IMR-90 (cell line): ENCODE measurements around the gene RAB15. TPM values are rescaled to one million over a fixed set of nuclear protein-coding genes. Genes with fewer than 3 reads are reported as not detected.

Experiments used
- ATAC-seq: fragments of 200-7000 bp; cut with Tn5 transposase; 2 replicates; pipeline ENCODE4 v1.9.1; 2020; ENCODE audit warnings: low read depth, mild to moderate bottlenecking, moderate library complexity
- BruUV-seq: library from RNA; stranded (reverse); fragments of 400-500 nt; replicated peaks from 2 replicates; lab custom pipeline; 2021; lab: Mats Ljungman, UMichigan
- CTCF ChIA-PET: fragments of 300-600 bp; formaldehyde crosslinking; extraction: SDS; loops from one replicate; lab custom pipeline; 2021; ENCODE audit warnings: antibody characterized with exemption; lab: Yijun Ruan, JAX
- POLR2A ChIA-PET: fragments of 300-600 bp; sonication (Branson Sonifier 250); formaldehyde crosslinking; loops from one replicate; lab custom pipeline; 2022; ENCODE audit warnings: antibody characterized with exemption; ENCODE audit not compliant: unreplicated experiment; lab: Charles Lee
- DNase-seq: peaks from one replicate; pipeline ENCODE4 v3.0.0; 2013
- H2AFZ ChIP-seq: replicated peaks from 2 replicates; pipeline ENCODE3; 2013; ENCODE audit warnings: low read length, mild to moderate bottlenecking; ENCODE audit not compliant: poor library complexity
- H2AK5ac ChIP-seq: 2 replicates; pipeline ENCODE4 v1.6.1; 2013; ENCODE audit warnings: low read depth, low read length, inconsistent platforms
- H2AK9ac ChIP-seq: replicated peaks from 2 replicates; pipeline ENCODE3; 2013; ENCODE audit warnings: mild to moderate bottlenecking, low read depth, low read length, moderate library complexity; ENCODE audit not compliant: poor library complexity
- H2BK120ac ChIP-seq: 2 replicates; pipeline ENCODE4 v1.6.1; 2013; ENCODE audit warnings: low read depth, low read length, inconsistent platforms
- H2BK15ac ChIP-seq: 3 replicates; pipeline ENCODE4 v1.6.1; 2013; ENCODE audit warnings: low read depth, low read length, inconsistent platforms
- H2BK20ac ChIP-seq: 2 replicates; pipeline ENCODE4 v1.6.1; 2013; ENCODE audit warnings: low read depth, mild to moderate bottlenecking, inconsistent platforms, low read length, moderate library complexity
- H2BK5ac ChIP-seq: 2 replicates; pipeline ENCODE4 v1.6.1; 2013; ENCODE audit warnings: mild to moderate bottlenecking, low read depth, low read length, inconsistent platforms; ENCODE audit not compliant: poor library complexity, severe bottlenecking
- H3K14ac ChIP-seq: replicated peaks from 2 replicates; pipeline ENCODE4 v1.6.1; 2013; ENCODE audit warnings: low read depth, low read length, inconsistent platforms
- H3K18ac ChIP-seq: 2 replicates; pipeline ENCODE4 v1.6.1; 2013; ENCODE audit warnings: low read depth, low read length, control low read depth
- H3K23ac ChIP-seq: 2 replicates; pipeline ENCODE4 v1.6.1; 2013; ENCODE audit warnings: low read depth, low read length, inconsistent platforms
- H3K27ac ChIP-seq: 2 replicates; pipeline ENCODE4 v1.5.1; 2013; ENCODE audit warnings: mild to moderate bottlenecking, control low read depth, low read length; ENCODE audit not compliant: insufficient read depth
- H3K27me3 ChIP-seq: 2 replicates; pipeline ENCODE4 v1.6.1; 2013; ENCODE audit warnings: low read length; ENCODE audit not compliant: control insufficient read depth, insufficient read depth
- H3K36me3 ChIP-seq: 2 replicates; pipeline ENCODE4 v1.6.1; 2013; ENCODE audit warnings: low read length, mixed read lengths; ENCODE audit not compliant: control insufficient read depth, insufficient read depth
- H3K4ac ChIP-seq: 2 replicates; pipeline ENCODE4 v1.6.1; 2013; ENCODE audit warnings: low read depth, low read length, inconsistent platforms
- H3K4me1 ChIP-seq: 2 replicates; pipeline ENCODE4 v1.6.1; 2013; ENCODE audit warnings: low read length, mixed read lengths; ENCODE audit not compliant: control insufficient read depth, insufficient read depth
- H3K4me2 ChIP-seq: 2 replicates; pipeline ENCODE4 v1.6.1; 2013; ENCODE audit warnings: low read depth, mild to moderate bottlenecking, control low read depth, low read length, moderate library complexity
- H3K4me3 ChIP-seq: 2 replicates; pipeline ENCODE4 v1.5.1; 2013; ENCODE audit warnings: low read depth, mild to moderate bottlenecking, control low read depth, low read length, moderate library complexity; ENCODE audit not compliant: insufficient read depth
- H3K56ac ChIP-seq: 2 replicates; pipeline ENCODE4 v1.6.1; 2013; ENCODE audit warnings: low read length, inconsistent platforms; ENCODE audit not compliant: insufficient read depth; ENCODE audit errors: extremely low read depth
- H3K79me1 ChIP-seq, 2 experiments: 2 replicates each; pipeline ENCODE4 v1.6.1; 2013; ENCODE audit warnings: low read length in 2 of 2, inconsistent platforms in 1 of 2, low read depth in 1 of 2
- H3K9ac ChIP-seq: 2 replicates; pipeline ENCODE4 v1.6.1; 2013; ENCODE audit warnings: low read depth, low read length, control low read depth
- H3K9me1 ChIP-seq: 2 replicates; pipeline ENCODE4 v1.6.1; 2013; ENCODE audit warnings: low read length, inconsistent platforms; ENCODE audit not compliant: insufficient read depth
- H3K9me3 ChIP-seq: 2 replicates; pipeline ENCODE4 v1.6.1; 2013; ENCODE audit warnings: low read length; ENCODE audit not compliant: control insufficient read depth, insufficient read depth
- H4K20me1 ChIP-seq: 2 replicates; pipeline ENCODE4 v1.6.1; 2013; ENCODE audit warnings: low read length, inconsistent platforms; ENCODE audit not compliant: insufficient read depth
- H4K5ac ChIP-seq: 2 replicates; pipeline ENCODE4 v1.6.1; 2013; ENCODE audit warnings: mild to moderate bottlenecking, low read depth, low read length, control low read depth
- H4K8ac ChIP-seq, 2 experiments: 2 replicates each; pipeline ENCODE4 v1.6.1; 2013; ENCODE audit warnings: low read depth in 2 of 2, low read length in 2 of 2, control low read depth in 1 of 2, inconsistent platforms in 1 of 2
- H4K91ac ChIP-seq: 2 replicates; pipeline ENCODE4 v1.6.1; 2013; ENCODE audit warnings: low read depth, low read length, inconsistent platforms; ENCODE audit not compliant: insufficient read depth
- BHLHE40 ChIP-seq: fragments of 150-350 bp; IDR thresholded peaks from 2 replicates; pipeline ENCODE4 v1.6.1; 2016; ENCODE audit warnings: mild to moderate bottlenecking, low read depth, low read length
- CEBPB ChIP-seq: IDR thresholded peaks from 2 replicates; pipeline ENCODE4 v1.6.1; 2012; ENCODE audit warnings: low read depth, low read length, improper control_type of control experiment
- FOS ChIP-seq: fragments of 150-350 bp; IDR thresholded peaks from 2 replicates; pipeline ENCODE4 v1.6.1; 2016; ENCODE audit warnings: low read depth, low read length
- MAZ ChIP-seq: IDR thresholded peaks from 2 replicates; pipeline ENCODE4 v1.6.1; 2012; ENCODE audit warnings: low read depth, mild to moderate bottlenecking, low read length, improper control_type of control experiment, moderate library complexity, borderline replicate concordance
- MXI1 ChIP-seq: IDR thresholded peaks from 2 replicates; pipeline ENCODE4 v1.6.1; 2012; ENCODE audit warnings: low read depth, mild to moderate bottlenecking, low read length, moderate library complexity, borderline replicate concordance
- NFE2L2 ChIP-seq: fragments of 150-350 bp; IDR thresholded peaks from 2 replicates; pipeline ENCODE4 v1.6.1; 2016; ENCODE audit warnings: low read depth, mild to moderate bottlenecking, low read length
- POLR2A ChIP-seq: IDR thresholded peaks from 2 replicates; pipeline ENCODE4 v1.6.1; 2012; ENCODE audit warnings: mild to moderate bottlenecking, low read depth, low read length
- RAD21 ChIP-seq: IDR thresholded peaks from 2 replicates; pipeline ENCODE4 v1.6.1; 2012; ENCODE audit warnings: low read length, improper control_type of control experiment
- RCOR1 ChIP-seq: IDR thresholded peaks from 2 replicates; pipeline ENCODE4 v1.6.1; 2012; ENCODE audit warnings: mild to moderate bottlenecking, low read length, improper control_type of control experiment; ENCODE audit not compliant: insufficient replicate concordance
- SMC3 ChIP-seq: fragments of 150-350 bp; IDR thresholded peaks from 2 replicates; pipeline ENCODE4 v1.6.1; 2016; ENCODE audit warnings: low read depth, mild to moderate bottlenecking, antibody characterized with exemption, low read length, moderate library complexity
- WGBS, 2 experiments: methylation state at CpG; one replicate each; pipeline versions ENCODE4 v1.1.5 to v1.1.7; 2013; ENCODE audit warnings: missing lambda C conversion rate in 2 of 2; ENCODE audit not compliant: insufficient read length in 1 of 2; ENCODE audit errors: extremely low coverage in 2 of 2; 5-methylcytosine and 5-hydroxymethylcytosine counted together
- dilution Hi-C: fragments of 300-500 bp; cut with HindIII; formaldehyde crosslinking; loops from one replicate; pipeline ENCODE4 v1.14.3; 2018; ENCODE audit warnings: low sequenced_read_pairs; ENCODE audit not compliant: unreplicated experiment
- in situ Hi-C: fragments of 300-500 bp; cut with MboI; formaldehyde crosslinking; loops from 3 replicates; pipeline ENCODE4 v1.14.3; 2019; ENCODE audit warnings: low sequenced_read_pairs, inconsistent platforms, mixed read lengths
- intact Hi-C: fragments of 100-400 bp; cut with micrococcal nuclease; formaldehyde crosslinking; loops from 2 replicates; pipeline ENCODE4 v1.10.0; 2022
- polyA plus RNA-seq, 3 experiments: library from polyadenylated mRNA; depleted of rRNA; stranded (reverse); fragments of >200 nt; gene quantifications; 2 replicates each; pipeline ENCODE4 v1.2.3, GENCODE V29; 2012; ENCODE audit warnings: low replicate concordance in 1 of 3
- total RNA-seq: library from RNA; depleted of rRNA; stranded (reverse); fragments of >200 nt; gene quantifications from 2 replicates; pipeline ENCODE4 v1.2.3, GENCODE V29; 2012
- TF ChIP-seq, protein P1 (sequence below): fragments of 150-350 bp; IDR thresholded peaks from 2 replicates; pipeline ENCODE4 v1.6.1; 2017; ENCODE audit warnings: mild to moderate bottlenecking, antibody characterized with exemption, low read length, low read depth
- TF ChIP-seq, protein P2 (sequence below): fragments of 150-350 bp; IDR thresholded peaks from 2 replicates; pipeline ENCODE4 v1.6.1; 2016; ENCODE audit warnings: low read depth, mild to moderate bottlenecking, low read length, moderate library complexity, borderline replicate concordance
- TF ChIP-seq, protein P3 (sequence below): conservative IDR thresholded peaks from 2 replicates; pipeline ENCODE4 v1.5.1; 2012; ENCODE audit warnings: mild to moderate bottlenecking, low read depth, low read length, improper control_type of control experiment

RAB15 gene
- total and polyA plus RNA-seq, 2 of the 4 experiments (the other 2 are of a cell fraction), result 3.4 to 7.8 TPM

DNA sequence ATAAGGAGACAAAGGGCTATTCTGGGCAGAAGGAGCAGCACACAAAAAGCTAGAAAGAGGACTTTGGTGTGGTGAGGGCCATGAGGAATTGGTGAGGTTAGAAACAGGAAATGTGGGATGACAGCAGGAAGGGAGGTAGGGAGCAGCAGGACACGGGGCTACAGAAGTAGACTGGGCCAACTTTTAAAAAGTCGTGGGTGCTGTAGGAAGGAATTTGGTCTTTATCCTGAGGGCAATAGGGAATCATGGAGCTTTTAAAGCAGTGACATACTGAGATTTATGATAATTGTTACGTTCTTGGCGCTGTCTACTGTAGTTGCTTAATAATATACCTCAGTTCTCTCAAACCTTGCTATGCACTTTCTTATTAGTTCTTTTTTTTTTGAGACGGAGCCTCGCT is 66.1 kb downstream of the RAB15 start:
- Histone ChIP-seq H4K5ac (no peak overlapping the region), H3K27me3 (peaks cover 30% of the 10 kb centered on the region), H3K14ac (no peak overlapping the region), H3K18ac (no peak overlapping the region), H3K36me3 (no peaks in the 10 kb centered on the region), H3K9me1 (no peaks in the 10 kb centered on the region), H2AK5ac (no peak overlapping the region), H4K20me1 (no peaks in the 10 kb centered on the region), H3K56ac (no peak overlapping the region), H3K4me2 (no peak overlapping the region), H2BK15ac (no peak overlapping the region), H3K4ac (no peak overlapping the region), H3K9me3 (no peaks in the 10 kb centered on the region), H4K91ac (no peak overlapping the region), H2BK20ac (no peak overlapping the region), H2AFZ (no peak overlapping the region), H4K8ac (no peak overlapping the region), H3K4me3 (no peak overlapping the region), H3K27ac (no peak overlapping the region), H2BK5ac (no peak overlapping the region), H3K4me1 (no peaks in the 10 kb centered on the region), H2AK9ac (no peak overlapping the region), H3K9ac (no peak overlapping the region), H2BK120ac (no peak overlapping the region), H3K23ac (no peak overlapping the region), H3K79me1 (no peaks in the 10 kb centered on the region)
- WGBS, 2 experiments, result 38% methylated on average over 2 of the region's 6 CpGs; no CpG with 5 or more reads in 1 of the 2 experiments
- DNase-seq, result no peak
- dilution Hi-C loops, result no loop called here
- BruUV-seq, result no TSS peak
- POLR2A ChIA-PET, result no interaction called here
- intact Hi-C loops, result no loop called here
- no peak for ATAC-seq
- no peak for TF ChIP-seq BHLHE40
- no peak for TF ChIP-seq RCOR1
- TF ChIP-seq NFE2L2, result no peak
- TF ChIP-seq FOS, result no peak
- no peak for TF ChIP-seq MAZ
- no peak for TF ChIP-seq CEBPB
- TF ChIP-seq, protein P1, sequence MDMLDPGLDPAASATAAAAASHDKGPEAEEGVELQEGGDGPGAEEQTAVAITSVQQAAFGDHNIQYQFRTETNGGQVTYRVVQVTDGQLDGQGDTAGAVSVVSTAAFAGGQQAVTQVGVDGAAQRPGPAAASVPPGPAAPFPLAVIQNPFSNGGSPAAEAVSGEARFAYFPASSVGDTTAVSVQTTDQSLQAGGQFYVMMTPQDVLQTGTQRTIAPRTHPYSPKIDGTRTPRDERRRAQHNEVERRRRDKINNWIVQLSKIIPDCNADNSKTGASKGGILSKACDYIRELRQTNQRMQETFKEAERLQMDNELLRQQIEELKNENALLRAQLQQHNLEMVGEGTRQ, result no peak
- TF ChIP-seq, protein P2, sequence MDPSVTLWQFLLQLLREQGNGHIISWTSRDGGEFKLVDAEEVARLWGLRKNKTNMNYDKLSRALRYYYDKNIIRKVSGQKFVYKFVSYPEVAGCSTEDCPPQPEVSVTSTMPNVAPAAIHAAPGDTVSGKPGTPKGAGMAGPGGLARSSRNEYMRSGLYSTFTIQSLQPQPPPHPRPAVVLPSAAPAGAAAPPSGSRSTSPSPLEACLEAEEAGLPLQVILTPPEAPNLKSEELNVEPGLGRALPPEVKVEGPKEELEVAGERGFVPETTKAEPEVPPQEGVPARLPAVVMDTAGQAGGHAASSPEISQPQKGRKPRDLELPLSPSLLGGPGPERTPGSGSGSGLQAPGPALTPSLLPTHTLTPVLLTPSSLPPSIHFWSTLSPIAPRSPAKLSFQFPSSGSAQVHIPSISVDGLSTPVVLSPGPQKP, result no peak
- TF ChIP-seq, protein P3, sequence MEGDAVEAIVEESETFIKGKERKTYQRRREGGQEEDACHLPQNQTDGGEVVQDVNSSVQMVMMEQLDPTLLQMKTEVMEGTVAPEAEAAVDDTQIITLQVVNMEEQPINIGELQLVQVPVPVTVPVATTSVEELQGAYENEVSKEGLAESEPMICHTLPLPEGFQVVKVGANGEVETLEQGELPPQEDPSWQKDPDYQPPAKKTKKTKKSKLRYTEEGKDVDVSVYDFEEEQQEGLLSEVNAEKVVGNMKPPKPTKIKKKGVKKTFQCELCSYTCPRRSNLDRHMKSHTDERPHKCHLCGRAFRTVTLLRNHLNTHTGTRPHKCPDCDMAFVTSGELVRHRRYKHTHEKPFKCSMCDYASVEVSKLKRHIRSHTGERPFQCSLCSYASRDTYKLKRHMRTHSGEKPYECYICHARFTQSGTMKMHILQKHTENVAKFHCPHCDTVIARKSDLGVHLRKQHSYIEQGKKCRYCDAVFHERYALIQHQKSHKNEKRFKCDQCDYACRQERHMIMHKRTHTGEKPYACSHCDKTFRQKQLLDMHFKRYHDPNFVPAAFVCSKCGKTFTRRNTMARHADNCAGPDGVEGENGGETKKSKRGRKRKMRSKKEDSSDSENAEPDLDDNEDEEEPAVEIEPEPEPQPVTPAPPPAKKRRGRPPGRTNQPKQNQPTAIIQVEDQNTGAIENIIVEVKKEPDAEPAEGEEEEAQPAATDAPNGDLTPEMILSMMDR, result no peak
- TF ChIP-seq POLR2A, result no peak
- no peak for TF ChIP-seq MXI1
- no peak for TF ChIP-seq SMC3
- TF ChIP-seq RAD21, result no peak
- CTCF ChIA-PET, result interaction anchor here (0.9 kb wide), 1 partner anchor 14 kb away, joined by 3 read pairs; no protein-coding TSS in a partner anchor
- in situ Hi-C loops, result loop anchor here (25.0 kb wide), 1 partner anchor 369 kb away; the partner anchor contains the start of genes HSPA2 and PPP1R36
